GM20000 (cell line): ENCODE measurements around the gene SGPP1.

Experiments used
- DNase-seq: peaks from one replicate; pipeline ENCODE4 v3.0.0; 2012; ENCODE audit warnings: low spot score
- TF ChIP-seq, protein P1 (sequence below): IDR thresholded peaks from 2 replicates; pipeline ENCODE4 v1.5.1; 2012; ENCODE audit warnings: mild to moderate bottlenecking, control low read depth; ENCODE audit errors: extremely low read depth, missing control alignments

The SGPP1 gene

DNA sequence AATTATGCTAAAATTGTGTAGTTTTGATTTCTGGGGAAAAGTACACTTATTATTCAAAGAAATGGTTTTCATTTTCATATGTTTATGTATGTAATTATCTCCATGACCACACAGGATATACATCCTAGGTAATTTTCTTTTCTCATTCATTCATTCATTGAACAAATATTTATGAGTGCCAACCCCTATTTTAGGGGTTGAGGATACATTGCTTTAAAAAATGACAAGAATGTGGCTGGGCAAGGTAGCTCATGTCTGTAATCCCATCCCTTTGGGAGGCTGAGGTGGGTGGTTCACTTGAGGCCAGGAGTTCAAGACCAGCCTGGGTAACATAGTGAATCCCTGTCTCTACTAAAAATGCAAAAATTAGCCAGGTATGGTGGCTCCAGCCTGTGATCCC is 40.9 kb downstream of the SGPP1 start:
- TF ChIP-seq, protein P1, sequence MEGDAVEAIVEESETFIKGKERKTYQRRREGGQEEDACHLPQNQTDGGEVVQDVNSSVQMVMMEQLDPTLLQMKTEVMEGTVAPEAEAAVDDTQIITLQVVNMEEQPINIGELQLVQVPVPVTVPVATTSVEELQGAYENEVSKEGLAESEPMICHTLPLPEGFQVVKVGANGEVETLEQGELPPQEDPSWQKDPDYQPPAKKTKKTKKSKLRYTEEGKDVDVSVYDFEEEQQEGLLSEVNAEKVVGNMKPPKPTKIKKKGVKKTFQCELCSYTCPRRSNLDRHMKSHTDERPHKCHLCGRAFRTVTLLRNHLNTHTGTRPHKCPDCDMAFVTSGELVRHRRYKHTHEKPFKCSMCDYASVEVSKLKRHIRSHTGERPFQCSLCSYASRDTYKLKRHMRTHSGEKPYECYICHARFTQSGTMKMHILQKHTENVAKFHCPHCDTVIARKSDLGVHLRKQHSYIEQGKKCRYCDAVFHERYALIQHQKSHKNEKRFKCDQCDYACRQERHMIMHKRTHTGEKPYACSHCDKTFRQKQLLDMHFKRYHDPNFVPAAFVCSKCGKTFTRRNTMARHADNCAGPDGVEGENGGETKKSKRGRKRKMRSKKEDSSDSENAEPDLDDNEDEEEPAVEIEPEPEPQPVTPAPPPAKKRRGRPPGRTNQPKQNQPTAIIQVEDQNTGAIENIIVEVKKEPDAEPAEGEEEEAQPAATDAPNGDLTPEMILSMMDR: no peak
- DNase-seq: no peak

DNA sequence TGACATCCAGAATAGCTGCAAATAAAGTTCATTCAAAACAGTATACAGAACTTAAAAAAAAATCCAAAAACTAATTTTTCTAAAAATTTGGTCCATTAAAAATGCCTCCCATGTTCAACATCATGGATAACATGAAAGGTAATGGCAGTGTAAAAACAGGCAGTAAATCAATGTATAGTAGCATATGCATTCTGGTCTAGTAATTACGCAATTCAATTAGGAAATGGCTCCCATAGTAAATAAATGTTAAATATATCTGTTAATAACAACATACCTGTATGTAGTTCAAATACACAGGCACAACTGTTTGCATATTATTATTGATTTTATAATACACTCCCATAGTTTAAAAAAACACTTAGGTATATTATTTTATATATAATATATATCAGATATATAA is 42.5 kb downstream of the SGPP1 start:
- TF ChIP-seq, protein P1: no peak
- DNase-seq: no peak

DNA sequence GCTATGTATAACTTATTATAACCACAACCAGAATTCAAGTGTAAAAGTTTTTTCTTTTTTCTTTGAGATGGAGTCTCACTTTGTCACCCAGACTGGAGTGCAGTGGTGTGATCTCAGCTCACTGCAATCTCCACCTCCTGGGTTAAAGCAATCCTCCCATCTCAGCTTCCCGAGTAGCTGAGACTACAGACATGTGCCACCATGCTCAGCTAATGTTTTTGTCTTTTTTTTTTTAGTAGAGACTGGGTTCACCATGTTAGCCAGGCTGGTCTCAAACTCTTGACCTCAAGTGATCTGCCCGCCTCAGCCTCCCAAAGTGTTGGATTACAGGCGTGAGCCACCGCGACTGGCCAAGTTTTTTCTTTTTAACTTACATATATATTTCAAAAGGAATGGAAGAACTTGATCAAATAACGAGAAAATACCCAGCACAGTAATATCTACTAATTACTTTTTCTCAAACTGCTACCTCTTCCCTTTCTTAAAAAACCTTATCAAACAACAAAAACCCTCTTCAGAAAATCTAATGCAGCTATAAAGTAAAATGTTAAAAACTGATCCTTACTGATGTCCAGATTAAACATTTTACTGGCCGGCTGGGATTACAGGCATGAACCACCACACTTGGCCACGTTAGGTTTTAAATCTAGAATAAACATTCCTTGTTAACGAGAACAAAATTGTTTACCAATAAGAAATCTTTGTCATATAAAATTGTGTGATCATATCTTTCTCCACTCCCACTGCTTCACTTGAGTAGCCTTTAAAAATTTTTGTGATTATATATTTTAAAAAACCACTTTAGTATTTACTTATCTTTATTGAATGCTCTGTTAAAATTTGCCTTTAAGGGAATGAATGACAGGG is 44.9 kb downstream of the SGPP1 start:
- TF ChIP-seq, protein P1: no peak
- DNase-seq: no peak

DNA sequence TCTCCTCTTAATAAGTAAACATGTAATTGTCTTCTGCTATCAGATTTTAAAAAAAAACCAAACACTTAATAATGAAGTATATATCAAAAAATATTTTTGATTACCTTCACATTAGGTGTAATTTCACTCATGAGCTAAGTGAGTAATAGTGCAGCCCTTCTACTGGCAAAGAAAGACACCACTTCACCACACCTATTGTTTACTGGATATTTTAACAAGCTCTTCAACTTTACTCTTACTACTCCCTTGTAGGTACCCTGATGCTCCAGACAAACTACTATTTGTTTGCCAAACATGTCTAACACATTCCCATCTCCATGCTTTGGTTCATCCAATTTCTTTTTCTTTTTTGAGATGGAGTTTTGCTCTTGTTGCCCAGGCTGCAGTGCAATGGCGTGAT is 49.3 kb downstream of the SGPP1 start:
- TF ChIP-seq, protein P1: no peak

DNA sequence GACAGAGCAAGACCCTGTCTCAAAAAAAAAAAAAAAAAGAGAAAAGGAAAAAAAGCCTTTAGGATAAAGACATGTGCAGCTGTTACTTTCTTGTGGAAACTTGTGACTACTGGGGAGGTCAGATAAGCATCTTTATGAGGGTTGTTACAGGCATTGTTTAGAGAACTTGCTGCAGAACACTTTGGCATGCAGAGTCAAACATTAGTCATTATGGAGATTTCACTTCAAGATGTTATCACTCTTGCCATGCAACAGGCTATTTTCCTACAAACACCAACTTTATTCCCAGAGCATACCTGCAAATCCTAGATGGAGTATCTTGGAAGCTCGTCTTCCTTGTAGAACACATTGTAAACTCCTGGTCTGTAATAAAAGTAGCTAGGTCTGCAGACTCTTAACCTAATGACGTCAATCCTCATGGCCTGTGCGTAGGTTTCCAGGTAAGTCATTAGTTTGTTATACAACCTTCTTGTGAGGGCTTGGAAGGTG is 49.9 kb downstream of the SGPP1 start:
- TF ChIP-seq, protein P1: no peak
- DNase-seq: no peak

More for the DNA sequence above, 49.3 kb downstream of the SGPP1 start:
- no peak for DNase-seq

DNA sequence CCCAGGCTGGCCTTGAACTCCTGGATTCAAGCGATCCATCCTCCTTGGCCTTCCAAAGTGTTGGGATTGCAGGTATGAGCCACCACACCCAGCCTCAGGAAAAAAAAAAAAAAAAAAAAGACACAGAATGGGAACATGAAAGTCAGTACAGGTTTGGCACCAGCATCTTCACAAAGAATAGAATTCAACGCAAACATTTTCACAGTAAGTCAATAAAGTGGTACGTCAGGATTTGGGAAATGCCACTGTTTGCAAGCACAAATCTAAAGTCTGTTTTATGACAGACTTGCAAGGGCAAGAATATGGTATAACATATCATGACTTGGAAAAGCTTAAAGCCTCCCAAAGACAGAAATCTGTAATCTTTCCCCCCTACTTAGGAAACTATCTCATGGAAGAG is 51.2 kb downstream of the SGPP1 start:
- DNase-seq: no peak
- TF ChIP-seq, protein P1: no peak

DNA sequence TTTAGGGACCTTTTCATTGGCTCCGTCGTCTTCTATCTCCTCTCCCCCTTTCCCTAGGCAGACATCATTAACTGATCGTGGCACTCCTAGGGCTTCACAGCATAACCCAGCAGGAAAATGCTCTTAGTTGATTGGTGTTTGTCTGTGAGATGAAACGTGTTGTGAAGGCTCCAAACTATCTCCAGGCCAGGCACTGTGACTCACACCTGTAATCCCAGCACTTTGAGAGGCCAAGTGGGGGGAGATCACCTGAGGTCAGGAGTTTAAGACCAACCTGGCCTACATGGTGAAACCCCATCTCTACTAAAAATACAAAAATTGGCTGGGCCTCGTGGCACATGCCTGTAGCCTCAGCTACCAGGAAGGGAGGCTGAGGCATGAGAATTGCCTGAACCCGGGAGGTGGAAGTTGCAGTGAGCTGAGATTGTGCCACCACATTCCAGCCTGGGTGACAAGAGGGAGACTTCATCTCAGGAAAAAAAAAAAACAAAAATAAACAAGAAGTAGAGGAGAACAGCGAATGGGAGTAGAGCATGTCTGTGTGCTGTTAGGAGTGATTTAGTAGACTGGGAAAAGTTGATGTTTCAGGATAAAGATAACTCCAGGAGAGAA is 53.9 kb downstream of the SGPP1 start:
- TF ChIP-seq, protein P1: no peak
- no peak for DNase-seq
